Ecto neural progenitor cell (in vitro differentiated cells): ENCODE results near the gene FANCI.

Experiments
- DNase-seq: peaks from one replicate; pipeline ENCODE4 v3.0.0-alpha.2; 2018; ENCODE audit warnings: low spot score

The FANCI gene

DNA sequence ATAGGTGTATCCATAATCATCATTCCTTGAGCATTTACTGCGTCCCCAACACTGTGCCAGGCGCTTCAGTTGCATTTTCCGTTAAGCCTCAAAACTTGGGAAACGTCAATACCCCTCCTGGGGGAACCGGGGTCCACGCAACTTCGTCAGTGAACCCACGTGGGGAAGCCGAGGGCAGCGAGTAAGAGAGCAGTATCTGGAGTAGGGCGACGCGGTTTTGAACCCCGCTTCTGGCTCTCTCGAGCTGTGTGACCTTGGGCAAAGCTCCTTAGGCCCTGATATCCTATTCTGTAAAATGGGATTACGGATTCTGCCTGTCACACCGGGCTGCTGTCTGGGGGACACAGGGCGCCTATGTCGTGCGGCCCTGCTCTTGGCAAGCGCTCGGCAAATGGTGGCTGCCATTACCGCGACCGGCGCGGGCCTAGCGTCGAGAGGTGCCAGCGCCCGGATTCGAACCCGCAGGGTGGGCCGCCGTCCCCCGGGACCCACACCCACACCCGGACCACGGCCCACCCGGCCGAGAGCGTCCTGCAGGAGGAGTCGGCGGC, 90.3 kb downstream of the FANCI start:
- DNase-seq: no peak

DNA sequence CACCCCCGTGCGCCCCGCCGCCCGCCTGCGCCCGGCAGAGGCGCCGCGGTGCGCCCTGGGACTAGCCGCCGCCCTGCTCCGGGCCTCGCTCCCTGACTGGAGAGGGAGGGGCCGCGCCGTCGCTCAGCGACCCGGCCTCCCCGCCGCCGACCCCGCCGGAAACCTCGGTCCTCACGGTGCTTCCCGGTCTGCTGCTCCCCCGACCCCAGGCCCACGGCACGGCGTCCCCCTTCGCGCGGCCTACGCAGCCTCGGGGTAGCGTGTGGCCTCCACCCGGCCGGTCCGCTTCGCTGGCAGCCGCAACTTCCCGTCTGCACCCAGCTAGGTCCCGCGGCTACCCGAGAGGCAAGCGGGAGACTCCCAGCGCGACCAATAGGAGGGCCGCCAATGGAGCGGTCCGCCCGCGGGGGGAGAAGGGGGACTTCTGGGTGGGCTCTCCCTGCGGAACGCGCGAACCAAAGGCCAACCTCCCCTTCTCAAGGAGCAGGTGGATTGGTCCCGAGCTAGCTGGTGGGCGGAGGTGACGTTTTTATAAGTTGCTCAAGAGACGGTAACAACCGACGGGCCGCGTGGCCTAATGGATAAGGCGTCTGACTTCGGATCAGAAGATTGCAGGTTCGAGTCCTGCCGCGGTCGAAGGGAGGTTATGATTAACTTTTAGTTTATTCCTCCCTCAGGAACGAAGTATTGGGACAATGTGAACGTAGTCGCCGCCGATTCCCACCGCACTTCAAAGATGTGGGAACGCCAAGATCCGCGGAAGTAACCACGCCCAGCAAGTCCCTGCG, 90.9 kb downstream of the FANCI start, which contains the start of gene POLG:
Gene POLG (minus strand): TSS at position 315 of the 788 bp plus-strand sequence. CDS start 1,070 bp downstream, outside the sequence.
- peak; percentile 100 for DNase-seq

GRCh38 chr15:89335298-89336041, 91.7 kb downstream of the FANCI start:
- DNase-seq: no peak

DNA sequence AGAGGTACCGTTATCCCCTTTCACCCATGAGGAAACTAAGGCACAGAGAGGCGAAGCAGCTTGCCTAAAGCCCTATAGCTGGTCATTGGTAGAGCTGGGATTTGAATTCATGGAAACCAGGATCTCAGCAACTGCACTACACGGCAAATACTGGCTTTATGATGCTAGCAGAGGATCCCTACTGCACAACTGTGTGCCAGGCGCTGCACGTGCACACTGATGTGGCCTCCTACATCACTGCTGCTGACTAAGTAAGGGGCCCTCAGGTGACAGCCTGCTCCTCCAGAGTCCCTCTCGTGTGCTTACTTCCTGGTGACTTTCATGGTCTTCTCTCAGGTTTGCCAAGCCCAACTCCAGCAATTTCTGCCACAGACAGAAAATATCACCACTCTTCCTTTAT, 94.3 kb downstream of the FANCI start:
- no peak for DNase-seq

DNA sequence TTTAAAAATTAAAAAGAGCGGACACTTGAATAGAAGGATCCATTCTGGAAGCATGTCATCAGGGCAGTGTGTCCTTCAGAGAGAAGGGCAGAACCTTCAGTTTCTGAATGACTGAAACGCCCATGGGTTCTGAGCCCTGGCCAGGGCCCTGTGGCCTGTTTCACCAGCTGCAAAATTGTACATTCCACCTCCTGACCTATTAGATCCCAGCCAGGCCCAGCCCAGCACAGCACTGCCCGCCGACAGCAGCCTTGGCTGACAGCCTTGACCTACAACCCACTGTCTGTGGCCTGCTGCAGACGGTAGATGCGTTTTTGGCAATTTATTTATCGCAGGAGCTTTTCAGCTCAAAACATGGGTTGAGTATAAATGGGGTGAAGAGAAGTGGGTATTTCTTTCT, 96.8 kb downstream of the FANCI start:
- no peak for DNase-seq

- no peak for DNase-seq
These were observed 97.7 kb downstream of the FANCI start for GRCh38 chr15:89341316-89342005.

- DNase-seq: no peak
These were observed 99.1 kb downstream of the FANCI start for GRCh38 chr15:89342840-89343239.

GRCh38 chr15:89345248-89345647, 101.5 kb downstream of the FANCI start:
- DNase-seq: no peak

GRCh38 chr15:89346516-89347231, 102.9 kb downstream of the FANCI start:
- no peak for DNase-seq

GRCh38 chr15:89349206-89349558, 105.4 kb downstream of the FANCI start:
- no peak for DNase-seq

- no peak for DNase-seq
These were observed 108.7 kb downstream of the FANCI start for GRCh38 chr15:89352476-89352875.

DNA sequence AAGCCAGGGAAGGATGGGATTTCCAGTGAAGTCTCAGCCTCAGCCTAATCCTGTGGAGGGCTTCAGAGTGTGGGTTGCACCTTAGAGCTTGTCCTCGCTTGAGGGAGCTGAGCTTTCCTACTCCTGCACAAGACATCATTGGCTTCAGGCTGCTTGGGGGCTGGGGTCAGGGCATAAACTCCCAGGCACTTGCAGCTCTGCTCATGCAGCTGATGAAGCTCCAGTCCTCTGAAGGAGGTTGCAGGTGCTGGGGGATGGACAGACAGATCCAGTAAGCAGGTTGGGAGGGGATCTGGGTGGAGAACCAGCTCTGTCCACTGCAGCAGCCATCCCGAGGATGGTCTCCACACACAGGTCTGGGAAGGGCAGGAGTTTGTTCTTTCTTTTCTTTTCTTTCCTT, 110.2 kb downstream of the FANCI start:
- DNase-seq: no peak

DNA sequence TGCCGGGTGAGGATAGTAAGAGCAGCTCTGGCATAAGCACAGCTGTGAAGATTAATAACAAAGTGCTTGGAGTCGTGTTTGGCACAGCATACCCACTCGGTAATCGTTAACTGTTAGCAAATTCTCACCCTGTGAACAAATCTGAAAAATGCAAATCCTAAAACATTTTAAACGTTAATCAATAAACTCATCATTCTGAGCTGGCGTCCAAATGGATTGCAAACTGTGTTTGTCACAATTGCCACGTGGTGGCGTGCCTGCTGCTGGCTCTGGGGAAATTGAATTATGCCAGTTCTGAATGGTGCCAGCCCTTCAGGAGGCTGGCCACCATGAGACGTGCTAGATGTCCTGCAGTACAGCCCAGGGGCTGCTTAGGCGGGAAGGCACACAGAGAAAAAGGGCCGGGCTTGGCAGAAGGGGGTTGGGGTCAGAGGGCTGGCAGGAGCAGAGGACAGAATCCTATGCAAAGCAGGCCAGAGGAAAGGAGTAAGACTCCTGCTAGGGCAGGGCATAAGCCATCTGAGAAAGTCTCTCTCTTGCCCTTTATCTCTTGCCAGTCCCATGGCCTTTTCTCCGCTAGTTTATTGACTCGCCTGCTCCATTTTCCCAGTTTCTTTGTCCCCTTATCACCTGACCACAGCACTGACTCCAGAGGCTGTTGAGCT, 113.0 kb downstream of the FANCI start:
- DNase-seq: no peak

GRCh38 chr15:89358435-89358754, 114.6 kb downstream of the FANCI start:
- DNase-seq: no peak

GRCh38 chr15:89358755-89359439, 115.1 kb downstream of the FANCI start:
- DNase-seq: peak; percentile 91

- DNase-seq: no peak
These were observed 115.9 kb downstream of the FANCI start for GRCh38 chr15:89359471-89360293.

GRCh38 chr15:89360294-89360971, 116.7 kb downstream of the FANCI start:
- DNase-seq: no peak

GRCh38 chr15:89361451-89362202, 117.8 kb downstream of the FANCI start:
- DNase-seq: peak; percentile 90
